SK-N-SH (cell line): ENCODE results near the gene DGKI. TPM values are rescaled to one million over a fixed set of nuclear protein-coding genes. Genes with fewer than 3 reads are reported as not detected.

Source experiments
- CTCF ChIA-PET: fragments of 300-600, 350-600 bp; formaldehyde crosslinking; extraction: SDS; loops from one replicate; lab custom pipeline; 2021; lab: Yijun Ruan, JAX
- POLR2A ChIA-PET: fragments of 350-600 bp; sonication (Branson Sonifier 250); formaldehyde crosslinking; extraction: SDS; loops from one replicate; lab custom pipeline; 2020; ENCODE audit warnings: antibody characterized with exemption, inconsistent platforms; lab: Yijun Ruan, JAX
- DNase-seq: peaks from one replicate; pipeline ENCODE4 v3.0.0; 2012
- H2AFZ ChIP-seq: fragments of 200-600 bp; sonication (generic); 2 replicates; pipeline ENCODE4 v1.8.1; 2016; ENCODE audit warnings: antibody characterized with exemption, mild to moderate bottlenecking, low read depth
- H3F3A ChIP-seq: fragments of 200-600 bp; sonication (generic); replicated peaks from 2 replicates; pipeline ENCODE3; 2016; ENCODE audit warnings: antibody characterized with exemption, mild to moderate bottlenecking; ENCODE audit not compliant: insufficient read depth
- H3K27ac ChIP-seq, 2 experiments: fragments of 200-500 bp in 1 of 2; fragments of 200-600 bp in 1 of 2; sonication (Bioruptor generic) in 1 of 2; sonication (generic), shearing (Covaris generic) in 1 of 2; 2 replicates each; pipeline versions ENCODE4 v1.5.1 to v1.6.1; 2014 to 2016; ENCODE audit warnings: low read depth in 2 of 2, inconsistent platforms in 1 of 2, low read length in 1 of 2, mild to moderate bottlenecking in 1 of 2, mixed read lengths in 1 of 2
- H3K27me3 ChIP-seq: fragments of 200-600 bp; sonication (generic), shearing (Covaris generic); 2 replicates; pipeline ENCODE4 v1.6.1; 2016; ENCODE audit warnings: mixed run types; ENCODE audit not compliant: insufficient read depth
- H3K36me3 ChIP-seq, 2 experiments: fragments of 200-500 bp in 1 of 2; fragments of 200-600 bp in 1 of 2; sonication (Bioruptor generic) in 1 of 2; sonication (generic) in 1 of 2; replicated peaks in 1 of 2; 2 replicates each; pipeline versions ENCODE3 to v1.5.1; 2014 to 2016; ENCODE audit warnings: low read length in 1 of 2, mild to moderate bottlenecking in 1 of 2; ENCODE audit not compliant: insufficient read depth in 2 of 2, control insufficient read depth in 1 of 2
- H3K4me1 ChIP-seq, 2 experiments: fragments of 200-500 bp in 1 of 2; fragments of 200-600 bp in 1 of 2; sonication (Bioruptor generic) in 1 of 2; sonication (generic), shearing (Covaris generic) in 1 of 2; 2 replicates each; pipeline versions ENCODE4 v1.5.1 to v1.6.1; 2014 to 2016; ENCODE audit warnings: low read depth in 1 of 2, low read length in 1 of 2, mixed run types in 1 of 2; ENCODE audit not compliant: insufficient read depth in 2 of 2, control insufficient read depth in 1 of 2
- H3K4me2 ChIP-seq: fragments of 200-600 bp; sonication (generic), shearing (Covaris generic); 2 replicates; pipeline ENCODE4 v1.6.1; 2017; ENCODE audit warnings: mixed run types
- H3K4me3 ChIP-seq, 2 experiments: fragments of 200-500 bp in 1 of 2; fragments of 200-600 bp in 1 of 2; sonication (Bioruptor generic) in 1 of 2; sonication (generic), shearing (Covaris generic) in 1 of 2; 2 replicates each; pipeline versions ENCODE4 v1.5.1 to v1.8.1; 2014 to 2016; ENCODE audit warnings: low read depth in 2 of 2, inconsistent platforms in 1 of 2, low read length in 1 of 2, mild to moderate bottlenecking in 1 of 2, mixed read lengths in 1 of 2, moderate library complexity in 1 of 2
- H3K79me2 ChIP-seq: fragments of 200-600 bp; sonication (generic); 2 replicates; pipeline ENCODE4 v1.8.1; 2017; ENCODE audit warnings: mild to moderate bottlenecking; ENCODE audit not compliant: insufficient read depth
- H3K9ac ChIP-seq: fragments of 200-600 bp; sonication (generic); 2 replicates; pipeline ENCODE4 v1.6.1; 2017; ENCODE audit warnings: mixed run types
- H3K9me2 ChIP-seq: fragments of 200-600 bp; sonication (generic); 2 replicates; pipeline ENCODE4 v1.6.1; 2017; ENCODE audit warnings: mixed run types
- H3K9me3 ChIP-seq: fragments of 200-600 bp; sonication (generic); 2 replicates; pipeline ENCODE4 v1.6.1; 2017; ENCODE audit warnings: mixed run types, mild to moderate bottlenecking, moderate library complexity
- H4K20me1 ChIP-seq: fragments of 200-600 bp; sonication (generic); 2 replicates; pipeline ENCODE4 v1.6.1; 2017; ENCODE audit warnings: mild to moderate bottlenecking, mixed run types; ENCODE audit not compliant: insufficient read depth
- CHD2 ChIP-seq: fragments of 150-350 bp; IDR thresholded peaks from 2 replicates; pipeline ENCODE4 v1.6.1; 2018; ENCODE audit warnings: low read length; ENCODE audit not compliant: partially characterized antibody
- CTCF ChIP-seq: fragments of 200-600 bp; sonication (generic); IDR thresholded peaks from 2 replicates; pipeline ENCODE4 v1.6.1; 2017; ENCODE audit warnings: antibody characterized with exemption, mild to moderate bottlenecking, moderate library complexity
- ELF1 ChIP-seq: IDR thresholded peaks from 2 replicates; pipeline ENCODE4 v1.4.0; 2012
- EP300 ChIP-seq, 2 experiments: IDR thresholded peaks; 2 replicates each; pipeline versions ENCODE4 v1.4.0 to v1.6.1; 2012; ENCODE audit warnings: borderline replicate concordance in 1 of 2, low read depth in 1 of 2, low read length in 1 of 2
- EZH2phosphoT487 ChIP-seq: fragments of 200-600 bp; sonication (generic); IDR thresholded peaks from 2 replicates; pipeline ENCODE4 v1.6.1; 2017; ENCODE audit warnings: low read depth, mixed run types, mild to moderate bottlenecking, antibody characterized with exemption, moderate library complexity, borderline replicate concordance
- FOSL2 ChIP-seq: IDR thresholded peaks from 2 replicates; pipeline ENCODE4 v1.4.0; 2012; ENCODE audit warnings: low read depth, mild to moderate bottlenecking, moderate library complexity, borderline replicate concordance
- FOXJ3 ChIP-seq: sonication (generic); formaldehyde crosslinking; IDR thresholded peaks from 2 replicates; pipeline ENCODE4 v1.5.1; 2020; ENCODE audit warnings: mild to moderate bottlenecking, missing genetic modification reagents
- NRF1 ChIP-seq: IDR thresholded peaks from 2 replicates; pipeline ENCODE4 v1.6.1; 2012; ENCODE audit warnings: low read depth, mild to moderate bottlenecking, low read length
- PBX3 ChIP-seq: IDR thresholded peaks from 2 replicates; pipeline ENCODE4; 2012
- POLR2AphosphoS5 ChIP-seq: IDR thresholded peaks from 2 replicates; pipeline ENCODE4 v1.6.1; 2012; ENCODE audit warnings: low read depth, low read length
- RCOR1 ChIP-seq: fragments of 150-350 bp; IDR thresholded peaks from 2 replicates; pipeline ENCODE4 v1.6.1; 2017; ENCODE audit warnings: antibody characterized with exemption, low read length
- RXRA ChIP-seq: IDR thresholded peaks from 2 replicates; pipeline ENCODE4 v1.4.0; 2012; ENCODE audit warnings: low read depth, mild to moderate bottlenecking, borderline replicate concordance
- SIN3A ChIP-seq: IDR thresholded peaks from 2 replicates; pipeline ENCODE4 v1.6.1; 2012; ENCODE audit warnings: low read depth, mild to moderate bottlenecking, low read length, moderate library complexity, borderline replicate concordance
- SMC3 ChIP-seq: IDR thresholded peaks from 2 replicates; pipeline ENCODE4 v1.6.1; 2012; ENCODE audit warnings: low read depth, low read length, improper control_type of control experiment
- TEAD4 ChIP-seq: IDR thresholded peaks from 2 replicates; pipeline ENCODE4 v1.4.0; 2012; ENCODE audit warnings: mild to moderate bottlenecking, borderline replicate concordance; ENCODE audit not compliant: insufficient read depth
- WGBS: methylation state at CpG from one replicate; pipeline ENCODE4 v1.1.6; 2017; ENCODE audit warnings: low lambda C conversion rate; 5-methylcytosine and 5-hydroxymethylcytosine counted together
- polyA plus RNA-seq, 3 experiments: library from polyadenylated mRNA; depleted of rRNA; stranded (reverse); fragments of >200 nt; gene quantifications; 2 replicates each; pipeline ENCODE4 v1.2.3, GENCODE V29; 2012
- TF ChIP-seq, protein P1 (sequence below): IDR thresholded peaks from 2 replicates; pipeline ENCODE4 v1.4.0; 2012; ENCODE audit warnings: low read depth, borderline replicate concordance
- TF ChIP-seq, protein P2 (sequence below): fragments of 150-350 bp; IDR thresholded peaks from 2 replicates; pipeline ENCODE4 v1.6.1; 2016; ENCODE audit warnings: mild to moderate bottlenecking, low read depth, low read length
- TF ChIP-seq, protein P3 (sequence below): fragments of 150-350 bp; IDR thresholded peaks from 2 replicates; pipeline ENCODE4 v1.6.1; 2017; ENCODE audit warnings: antibody characterized with exemption, low read length, low read depth, borderline replicate concordance

DGKI gene
- polyA plus RNA-seq, 1 of the 3 experiments (the other 2 are of a cell fraction) = 1.3 TPM

DNA sequence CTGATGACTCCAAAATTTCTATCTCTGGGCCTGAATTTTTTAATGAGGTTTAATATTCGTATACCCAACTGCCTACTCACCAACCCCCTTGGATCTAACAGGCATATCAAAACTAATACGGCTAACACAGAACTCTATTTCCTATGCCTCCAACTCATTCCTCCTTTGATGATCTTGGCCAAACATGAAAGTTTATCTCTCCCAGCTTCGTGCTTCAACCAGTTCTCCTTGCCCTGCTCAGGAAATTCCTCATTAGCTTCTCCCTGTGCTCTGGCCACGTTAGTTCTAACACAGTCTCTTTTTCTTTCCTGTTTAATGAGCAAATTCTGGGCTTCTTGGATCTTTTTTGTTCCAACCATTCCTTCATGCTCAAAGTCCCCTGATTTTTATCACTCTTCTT lies 364.3 kb downstream of the DGKI start (continued):
- TF ChIP-seq CTCF = no peak

DNA sequence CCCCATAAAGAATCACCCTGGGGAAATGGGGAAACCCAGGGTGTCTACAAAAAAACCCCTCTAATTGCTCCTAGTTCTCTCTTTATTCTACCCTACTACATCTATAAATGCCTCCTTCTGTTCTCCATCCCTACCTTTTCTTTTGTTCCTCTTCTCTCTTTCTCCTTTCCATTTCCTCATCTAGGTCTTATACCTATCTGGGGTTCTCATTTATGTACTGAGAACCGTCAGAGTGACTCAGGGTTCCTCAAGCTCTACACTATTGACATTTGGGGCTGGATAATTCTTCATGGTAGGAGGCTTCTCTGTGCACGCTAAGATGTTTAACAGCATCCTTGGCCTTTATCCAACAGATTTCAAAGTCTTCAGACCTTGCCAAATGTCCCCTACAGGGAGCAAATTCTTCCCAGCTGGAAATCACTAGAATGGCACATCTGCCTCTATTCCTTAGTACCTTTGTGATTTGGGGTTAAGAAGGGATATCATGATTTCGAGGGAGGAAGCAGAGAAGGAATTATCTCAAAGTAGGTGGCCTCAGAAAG lies 365.9 kb downstream of the DGKI start:
- ChIA-PET POLR2A (no interaction called here), CTCF (interaction anchor here (1.1 kb wide), 1 partner anchor 13 kb away, joined by 3 read pairs; no protein-coding TSS in a partner anchor)
- Histone ChIP-seq H3K79me2 (no peaks in the 10 kb centered on the region), H2AFZ (no peak overlapping the region), H3K27ac (no peak overlapping the region), H3F3A (no peaks in the 10 kb centered on the region), H3K36me3 (peaks cover 0 to 4% of the 10 kb centered on the region in 2 experiments), H3K9me3 (no peaks in the 10 kb centered on the region), H3K4me3 (no peak overlapping the region), H3K9me2 (no peaks in the 10 kb centered on the region), H3K27me3 (no peaks in the 10 kb centered on the region), H4K20me1 (no peaks in the 10 kb centered on the region), H3K4me1 (no peaks in the 10 kb centered on the region), H3K4me2 (no peak overlapping the region), H3K9ac (no peak overlapping the region)
- TF ChIP-seq EZH2phosphoT487 (no peak), TEAD4 (no peak), RCOR1 (no peak), RXRA (no peak), NRF1 (no peak), POLR2AphosphoS5 (no peak), SIN3A (no peak), FOXJ3 (no peak), CHD2 (no peak), EP300 (IDR thresholded peaks at IDR 0.05; ENCODE audit: borderline replicate concordance in 1 of 2, low read depth in 1 of 2, low read length in 1 of 2) (no peak), ELF1 (no peak), PBX3 (no peak), CTCF (no peak), FOSL2 (no peak), SMC3 (no peak)
- TF ChIP-seq, protein P1, sequence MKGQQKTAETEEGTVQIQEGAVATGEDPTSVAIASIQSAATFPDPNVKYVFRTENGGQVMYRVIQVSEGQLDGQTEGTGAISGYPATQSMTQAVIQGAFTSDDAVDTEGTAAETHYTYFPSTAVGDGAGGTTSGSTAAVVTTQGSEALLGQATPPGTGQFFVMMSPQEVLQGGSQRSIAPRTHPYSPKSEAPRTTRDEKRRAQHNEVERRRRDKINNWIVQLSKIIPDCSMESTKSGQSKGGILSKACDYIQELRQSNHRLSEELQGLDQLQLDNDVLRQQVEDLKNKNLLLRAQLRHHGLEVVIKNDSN = no peak
- TF ChIP-seq, protein P2, sequence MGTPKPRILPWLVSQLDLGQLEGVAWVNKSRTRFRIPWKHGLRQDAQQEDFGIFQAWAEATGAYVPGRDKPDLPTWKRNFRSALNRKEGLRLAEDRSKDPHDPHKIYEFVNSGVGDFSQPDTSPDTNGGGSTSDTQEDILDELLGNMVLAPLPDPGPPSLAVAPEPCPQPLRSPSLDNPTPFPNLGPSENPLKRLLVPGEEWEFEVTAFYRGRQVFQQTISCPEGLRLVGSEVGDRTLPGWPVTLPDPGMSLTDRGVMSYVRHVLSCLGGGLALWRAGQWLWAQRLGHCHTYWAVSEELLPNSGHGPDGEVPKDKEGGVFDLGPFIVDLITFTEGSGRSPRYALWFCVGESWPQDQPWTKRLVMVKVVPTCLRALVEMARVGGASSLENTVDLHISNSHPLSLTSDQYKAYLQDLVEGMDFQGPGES = no peak
- TF ChIP-seq, protein P3, sequence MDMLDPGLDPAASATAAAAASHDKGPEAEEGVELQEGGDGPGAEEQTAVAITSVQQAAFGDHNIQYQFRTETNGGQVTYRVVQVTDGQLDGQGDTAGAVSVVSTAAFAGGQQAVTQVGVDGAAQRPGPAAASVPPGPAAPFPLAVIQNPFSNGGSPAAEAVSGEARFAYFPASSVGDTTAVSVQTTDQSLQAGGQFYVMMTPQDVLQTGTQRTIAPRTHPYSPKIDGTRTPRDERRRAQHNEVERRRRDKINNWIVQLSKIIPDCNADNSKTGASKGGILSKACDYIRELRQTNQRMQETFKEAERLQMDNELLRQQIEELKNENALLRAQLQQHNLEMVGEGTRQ = no peak
- WGBS = 67% methylated on average over 3 of the region's 3 CpGs
- no peak for DNase-seq
